Cardiac muscle cell (in vitro differentiated cells and primary cell): ENCODE data around the gene SHC4. TPM values are rescaled to one million over a fixed set of nuclear protein-coding genes. Genes with fewer than 3 reads are reported as not detected.

Experiments
- DNase-seq, 2 donors: peaks; one replicate each; pipeline versions ENCODE4 v3.0.0 to v3.0.0-alpha.2; 2010 to 2017; ENCODE audit warnings: low read depth in 1 of 2, low spot score in 1 of 2
- H3K27ac ChIP-seq: fragments of 200-600 bp; sonication (generic); 2 replicates; pipeline ENCODE4 v1.5.1; 2016
- H3K27me3 ChIP-seq: fragments of 200-600 bp; sonication (generic); 2 replicates; pipeline ENCODE4 v1.6.0; 2016; ENCODE audit warnings: control low read depth
- H3K36me3 ChIP-seq: fragments of 200-600 bp; sonication (generic); 2 replicates; pipeline ENCODE4 v1.5.1; 2016; ENCODE audit warnings: control low read depth
- H3K4me1 ChIP-seq: fragments of 200-600 bp; sonication (generic); 2 replicates; pipeline ENCODE4 v1.8.1; 2017; ENCODE audit warnings: low read depth, mild to moderate bottlenecking, mixed run types
- H3K4me3 ChIP-seq: fragments of 200-600 bp; sonication (generic); 2 replicates; pipeline ENCODE4 v1.5.1; 2016; ENCODE audit warnings: mild to moderate bottlenecking
- H3K9me3 ChIP-seq: fragments of 200-600 bp; sonication (generic); 2 replicates; pipeline ENCODE4 v1.5.1; 2017; ENCODE audit warnings: low read depth, mild to moderate bottlenecking, control low read depth
- CTCF ChIP-seq: IDR thresholded peaks from 2 replicates; pipeline ENCODE4 v1.5.1; 2012; ENCODE audit warnings: low read depth, mild to moderate bottlenecking, low read length
- polyA plus RNA-seq: library from polyadenylated mRNA; unstranded; fragments of >200 nt; fragmentation: Nextera tagmentation; extraction: Ambion mirVana; gene quantifications from 2 replicates; pipeline ENCODE4 v1.2.1, GENCODE V29; 2016
- total RNA-seq: library from RNA; depleted of rRNA; stranded (reverse); fragments of >200 nt; gene quantifications from 2 replicates; pipeline ENCODE4 v1.2.3, GENCODE V29; 2016

SHC4 gene
- total and polyA plus RNA-seq, 2 experiments from 2014 or later, result 1.3 to 1.5 TPM

GRCh38 chr15:48962662-48963523 is 826 bp downstream of the SHC4 start:
- Histone ChIP-seq H3K36me3 (no peaks in the 10 kb centered on the region), H3K4me1 (no peaks in the 10 kb centered on the region), H3K9me3 (no peaks in the 10 kb centered on the region), H3K27ac (no peak overlapping the region), H3K27me3 (peaks cover 61% of the 10 kb centered on the region), H3K4me3 (peak overlapping the region; percentile 51)
- DNase-seq, result peak; percentile 58 to 62
- no peak for TF ChIP-seq CTCF

GRCh38 chr15:48955967-48956366 is 7.8 kb downstream of the SHC4 start:
- Histone ChIP-seq H3K9me3 (no peaks in the 10 kb centered on the region), H3K27me3 (peaks cover 29% of the 10 kb centered on the region), H3K4me3 (no peak overlapping the region), H3K36me3 (no peaks in the 10 kb centered on the region), H3K27ac (no peak overlapping the region), H3K4me1 (no peaks in the 10 kb centered on the region)
- TF ChIP-seq CTCF, result no peak
- DNase-seq, result no peak

GRCh38 chr15:48955370-48955769 is 8.3 kb downstream of the SHC4 start:
- TF ChIP-seq CTCF, result no peak
- no peaks in the 10 kb centered on the region for H3K36me3 ChIP-seq
- no peak for DNase-seq
- no peak overlapping the region for H3K27ac ChIP-seq
- no peak overlapping the region for H3K4me3 ChIP-seq
- H3K4me1 ChIP-seq, result no peaks in the 10 kb centered on the region
- peaks cover 23% of the 10 kb centered on the region for H3K27me3 ChIP-seq
- H3K9me3 ChIP-seq, result no peaks in the 10 kb centered on the region

- TF ChIP-seq CTCF, result no peak
- Histone ChIP-seq H3K27me3 (peaks cover 15% of the 10 kb centered on the region), H3K27ac (no peak overlapping the region), H3K4me3 (no peak overlapping the region), H3K36me3 (no peaks in the 10 kb centered on the region), H3K4me1 (no peaks in the 10 kb centered on the region), H3K9me3 (no peaks in the 10 kb centered on the region)
- DNase-seq, result peak in 1 of 2 donors; percentile 52
Observed at GRCh38 chr15:48954538-48954937, 9.2 kb downstream of the SHC4 start.

GRCh38 chr15:48946840-48947187 is 16.9 kb downstream of the SHC4 start:
- Histone ChIP-seq H3K4me1 (peaks cover 9% of the 10 kb centered on the region), H3K27me3 (no peaks in the 10 kb centered on the region), H3K4me3 (no peak overlapping the region), H3K9me3 (no peaks in the 10 kb centered on the region), H3K27ac (no peak overlapping the region), H3K36me3 (no peaks in the 10 kb centered on the region)
- TF ChIP-seq CTCF, result no peak
- no peak for DNase-seq
